OCI-LY7 (cell line): Measurements from ENCODE around the gene ST3GAL3. TPM values are rescaled to one million over a fixed set of nuclear protein-coding genes. Genes with fewer than 3 reads are reported as not detected.

Source experiments
- BruUV-seq: library from RNA; stranded (reverse); fragments of 400-500 nt; replicated peaks from 2 replicates; lab custom pipeline; 2021; lab: Mats Ljungman, UMichigan
- CTCF ChIA-PET: fragments of 300-600 bp; sonication (Branson Sonifier 250); formaldehyde crosslinking; loops from one replicate; lab custom pipeline; 2022; ENCODE audit warnings: antibody characterized with exemption; ENCODE audit not compliant: unreplicated experiment; lab: Charles Lee
- POLR2A ChIA-PET: fragments of 300-600 bp; sonication (Branson Sonifier 250); formaldehyde crosslinking; loops from one replicate; lab custom pipeline; 2022; ENCODE audit warnings: antibody characterized with exemption; lab: Charles Lee
- DNase-seq: peaks from one replicate; pipeline ENCODE4 v3.0.0-alpha.2; 2015; ENCODE audit warnings: low spot score
- H2AFZ ChIP-seq: fragments of 200-600 bp; sonication (generic), shearing (Covaris generic); 2 replicates; pipeline ENCODE4 v1.6.1; 2014; ENCODE audit warnings: mild to moderate bottlenecking, antibody characterized with exemption, low read length, moderate library complexity
- H3K27ac ChIP-seq: fragments of 200-600 bp; sonication (generic); 2 replicates; pipeline ENCODE4 v1.5.1; 2014; ENCODE audit warnings: mixed run types, low read depth, mild to moderate bottlenecking, moderate library complexity, low read length, inconsistent platforms; ENCODE audit not compliant: poor library complexity, severe bottlenecking
- H3K36me3 ChIP-seq: fragments of 200-600 bp; sonication (generic); 2 replicates; pipeline ENCODE4 v1.6.1; 2014; ENCODE audit warnings: mild to moderate bottlenecking, antibody characterized with exemption, low read length, moderate library complexity, mixed read lengths; ENCODE audit not compliant: insufficient read depth
- H3K4me1 ChIP-seq: fragments of 200-600 bp; sonication (generic); 2 replicates; pipeline ENCODE4 v1.5.1; 2014; ENCODE audit warnings: mild to moderate bottlenecking, low read length; ENCODE audit not compliant: insufficient read depth, poor library complexity, severe bottlenecking
- H3K4me2 ChIP-seq: fragments of 200-600 bp; sonication (generic); 2 replicates; pipeline ENCODE4 v1.6.1; 2014; ENCODE audit warnings: mild to moderate bottlenecking, low read length
- H3K4me3 ChIP-seq: fragments of 200-600 bp; sonication (generic); 2 replicates; pipeline ENCODE4 v1.5.1; 2014; ENCODE audit warnings: mild to moderate bottlenecking, low read depth, low read length; ENCODE audit not compliant: poor library complexity, severe bottlenecking
- H3K79me2 ChIP-seq: fragments of 200-600 bp; sonication (generic); 2 replicates; pipeline ENCODE4 v1.6.1; 2016; ENCODE audit warnings: low read depth, mild to moderate bottlenecking, low read length, moderate library complexity, mixed read lengths; ENCODE audit not compliant: insufficient read depth
- H3K9me2 ChIP-seq: fragments of 200-600 bp; sonication (generic); 2 replicates; pipeline ENCODE4 v1.6.1; 2016; ENCODE audit warnings: mild to moderate bottlenecking, low read length, mixed read lengths; ENCODE audit not compliant: insufficient read depth
- H3K9me3 ChIP-seq: fragments of 200-600 bp; sonication (generic); 2 replicates; pipeline ENCODE4 v1.6.1; 2014; ENCODE audit warnings: mild to moderate bottlenecking, mixed run types, low read length, mixed read lengths
- H4K20me1 ChIP-seq: fragments of 200-600 bp; sonication (generic); 2 replicates; pipeline ENCODE4 v1.6.1; 2014; ENCODE audit warnings: mild to moderate bottlenecking, antibody characterized with exemption, low read length, moderate library complexity, mixed read lengths; ENCODE audit not compliant: insufficient read depth
- CTCF ChIP-seq: fragments of 200-600 bp; sonication (generic); conservative IDR thresholded peaks from 2 replicates; pipeline ENCODE4 v1.5.1; 2014; ENCODE audit warnings: mild to moderate bottlenecking, antibody characterized with exemption, low read length, moderate library complexity, mixed read lengths
- EZH2phosphoT487 ChIP-seq: fragments of 200-600 bp; sonication (generic); IDR thresholded peaks from 2 replicates; pipeline ENCODE4 v1.6.1; 2018; ENCODE audit warnings: low read depth, borderline replicate concordance, mild to moderate bottlenecking, mixed run types, antibody characterized with exemption, low read length, moderate library complexity, mixed read lengths
- intact Hi-C: fragments of 100-400 bp; cut with micrococcal nuclease; formaldehyde crosslinking; loops from one replicate; pipeline ENCODE4 v1.10.0; 2022; ENCODE audit not compliant: unreplicated experiment
- total RNA-seq, 2 experiments: library from RNA; depleted of rRNA in 1 of 2; stranded (reverse); fragments of >200 nt in 1 of 2; shearing (Covaris generic) in 1 of 2; gene quantifications; 2 replicates each; pipeline ENCODE4 v1.2.3, GENCODE V29; 2014 to 2022

The ST3GAL3 gene
- total RNA-seq, 2 experiments from 2014 or later, result 24.0 to 45.0 TPM

GRCh38 chr1:43882763-43883162, 175.4 kb downstream of the ST3GAL3 start:
- no peak overlapping the region for H3K4me2 ChIP-seq
- ChIA-PET CTCF (no interaction called here), POLR2A (no interaction called here)
- no peaks in the 10 kb centered on the region for H3K9me3 ChIP-seq
- no peak overlapping the region for H3K4me3 ChIP-seq
- TF ChIP-seq CTCF, result no peak
- no peak for TF ChIP-seq EZH2phosphoT487
- no peak overlapping the region for H3K27ac ChIP-seq
- H3K79me2 ChIP-seq, result no peaks in the 10 kb centered on the region
- H3K36me3 ChIP-seq, result no peaks in the 10 kb centered on the region
- no peak overlapping the region for H2AFZ ChIP-seq
- no TSS peak for BruUV-seq
- H3K9me2 ChIP-seq, result no peaks in the 10 kb centered on the region
- DNase-seq, result no peak
- intact Hi-C loops, result no loop called here
- no peaks in the 10 kb centered on the region for H4K20me1 ChIP-seq
- H3K4me1 ChIP-seq, result no peaks in the 10 kb centered on the region

DNA sequence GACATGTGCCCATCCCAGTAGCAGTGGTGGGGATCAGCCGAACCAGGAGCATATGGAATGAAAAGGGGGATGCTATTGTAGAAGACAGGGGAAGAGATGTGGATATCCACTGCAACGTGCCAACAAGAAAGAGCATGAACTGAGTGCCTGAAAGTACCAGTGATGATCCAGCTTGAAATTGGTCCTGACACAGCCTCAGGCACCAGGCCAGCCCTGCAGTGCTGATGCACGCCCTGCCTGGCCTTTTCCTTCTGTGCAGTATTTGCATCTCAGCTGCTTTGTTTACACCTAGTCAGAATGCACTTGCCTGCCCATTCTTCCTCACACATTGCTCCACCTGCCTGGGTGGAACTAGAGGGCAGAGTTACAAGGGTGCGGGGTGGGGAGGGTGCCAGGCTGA, 176.0 kb downstream of the ST3GAL3 start:
- TF ChIP-seq CTCF, result no peak
- TF ChIP-seq EZH2phosphoT487, result no peak
- intact Hi-C loops, result no loop called here
- BruUV-seq, result no TSS peak
- Histone ChIP-seq H3K4me2 (no peak overlapping the region), H3K9me3 (no peaks in the 10 kb centered on the region), H3K36me3 (no peaks in the 10 kb centered on the region), H2AFZ (no peak overlapping the region), H3K79me2 (no peaks in the 10 kb centered on the region), H3K27ac (no peak overlapping the region), H3K4me1 (no peaks in the 10 kb centered on the region), H3K4me3 (no peak overlapping the region), H4K20me1 (no peaks in the 10 kb centered on the region), H3K9me2 (no peaks in the 10 kb centered on the region)
- ChIA-PET POLR2A (no interaction called here), CTCF (no interaction called here)
- no peak for DNase-seq

GRCh38 chr1:43885279-43885801, 178.0 kb downstream of the ST3GAL3 start:
- ChIA-PET CTCF (no interaction called here), POLR2A (no interaction called here)
- intact Hi-C loops, result no loop called here
- H3K4me1 ChIP-seq, result no peaks in the 10 kb centered on the region
- no peak overlapping the region for H3K4me3 ChIP-seq
- H3K79me2 ChIP-seq, result no peaks in the 10 kb centered on the region
- H4K20me1 ChIP-seq, result no peaks in the 10 kb centered on the region
- no peaks in the 10 kb centered on the region for H3K36me3 ChIP-seq
- DNase-seq, result no peak
- no peaks in the 10 kb centered on the region for H3K9me3 ChIP-seq
- H2AFZ ChIP-seq, result no peak overlapping the region
- TF ChIP-seq CTCF, result no peak
- no peak for TF ChIP-seq EZH2phosphoT487
- no peak overlapping the region for H3K4me2 ChIP-seq
- BruUV-seq, result no TSS peak
- no peaks in the 10 kb centered on the region for H3K9me2 ChIP-seq
- H3K27ac ChIP-seq, result no peak overlapping the region
